CD14-positive monocyte (primary cell): ENCODE measurements around the gene VDAC1. TPM values are rescaled to one million over a fixed set of nuclear protein-coding genes. Genes with fewer than 3 reads are reported as not detected.

Experiments used
- DNase-seq, 3 donors: peaks; one replicate each; pipeline ENCODE4 v3.0.0-alpha.2; 2011 to 2022
- H2AFZ ChIP-seq: 2 replicates; pipeline ENCODE4 v1.6.0; 2012; ENCODE audit warnings: mild to moderate bottlenecking, low read depth, low read length, inconsistent platforms; ENCODE audit not compliant: insufficient read depth, poor library complexity, severe bottlenecking
- H3K27ac ChIP-seq, 2 donors: 1 replicate in 1 of 2; 2 replicates in 1 of 2; pipeline ENCODE4 v1.5.1; 2012 to 2013; ENCODE audit warnings: low read length in 2 of 2, control low read depth in 1 of 2, inconsistent platforms in 1 of 2, low read depth in 1 of 2, mild to moderate bottlenecking in 1 of 2
- H3K27me3 ChIP-seq, 2 donors: one replicate each; pipeline versions ENCODE4 v1.6.0 to v1.6.1; 2011 to 2013; ENCODE audit warnings: low read length in 2 of 2; ENCODE audit not compliant: control insufficient read depth in 2 of 2, insufficient read depth in 2 of 2
- H3K36me3 ChIP-seq, 2 donors: replicated peaks in 1 of 2; 1 replicate in 1 of 2; 2 replicates in 1 of 2; pipeline versions ENCODE4 v1.5.1 to v1.6.1; 2012 to 2013; ENCODE audit warnings: low read length in 2 of 2, control low read depth in 1 of 2, inconsistent platforms in 1 of 2, mild to moderate bottlenecking in 1 of 2; ENCODE audit not compliant: insufficient read depth in 2 of 2, control insufficient read depth in 1 of 2
- H3K4me1 ChIP-seq, 2 donors: 1 replicate in 1 of 2; 2 replicates in 1 of 2; pipeline versions ENCODE4 v1.5.1 to v1.6.1; 2012 to 2013; ENCODE audit warnings: low read length in 2 of 2, control low read depth in 1 of 2, inconsistent platforms in 1 of 2, mild to moderate bottlenecking in 1 of 2, moderate library complexity in 1 of 2; ENCODE audit not compliant: insufficient read depth in 2 of 2, control insufficient read depth in 1 of 2
- H3K4me2 ChIP-seq: replicated peaks from 2 replicates; pipeline ENCODE3; 2012; ENCODE audit warnings: low read length, moderate library complexity, mild to moderate bottlenecking; ENCODE audit not compliant: poor library complexity, severe bottlenecking; ENCODE audit errors: extremely low read depth
- H3K4me3 ChIP-seq, 3 experiments: fragments of 200-600 bp in 1 of 3; sonication (generic) in 1 of 3; replicated peaks in 1 of 3; 1 replicate in 2 of 3; 2 replicates in 1 of 3; pipeline ENCODE4 v1.5.1; 2011 to 2013; ENCODE audit warnings: low read length in 3 of 3, mild to moderate bottlenecking in 3 of 3, control low read depth in 2 of 3, low read depth in 2 of 3, inconsistent platforms in 1 of 3, moderate library complexity in 1 of 3
- H3K79me2 ChIP-seq: 2 replicates; pipeline ENCODE4 v1.6.0; 2012; ENCODE audit warnings: mild to moderate bottlenecking, control low read depth, inconsistent platforms, low read length, moderate library complexity; ENCODE audit not compliant: insufficient read depth
- H3K9ac ChIP-seq: 2 replicates; pipeline ENCODE4 v1.6.0; 2017; ENCODE audit warnings: low read length, mild to moderate bottlenecking; ENCODE audit not compliant: insufficient read depth, poor library complexity, severe bottlenecking
- H3K9me3 ChIP-seq, 2 donors: replicated peaks in 1 of 2; 1 replicate in 1 of 2; 2 replicates in 1 of 2; pipeline versions ENCODE4 v1.5.1 to v1.6.1; 2012 to 2013; ENCODE audit warnings: low read length in 2 of 2, control low read depth in 1 of 2; ENCODE audit not compliant: control insufficient read depth in 1 of 2, insufficient read depth in 1 of 2
- H4K20me1 ChIP-seq: 2 replicates; pipeline ENCODE4 v1.6.0; 2012; ENCODE audit warnings: mild to moderate bottlenecking, low read length, control low read depth, moderate library complexity; ENCODE audit not compliant: insufficient read depth
- H3K27ac Mint-ChIP-seq, 7 donors: one replicate each; pipeline ENCODE4 v1.8.0; 2020; ENCODE audit warnings: mild to moderate bottlenecking in 7 of 7, mixed read lengths in 7 of 7, moderate library complexity in 6 of 7, inconsistent platforms in 2 of 7
- H3K27me3 Mint-ChIP-seq, 3 donors: one replicate each; pipeline ENCODE4 v1.8.0; 2021 to 2022; ENCODE audit warnings: low read depth in 3 of 3, mild to moderate bottlenecking in 3 of 3, mixed read lengths in 3 of 3, moderate library complexity in 3 of 3, inconsistent platforms in 1 of 3
- H3K36me3 Mint-ChIP-seq, 2 donors: one replicate each; pipeline ENCODE4 v1.8.0; 2020; ENCODE audit warnings: mixed read lengths in 2 of 2, inconsistent platforms in 1 of 2, mild to moderate bottlenecking in 1 of 2
- H3K4me1 Mint-ChIP-seq: one replicate; pipeline ENCODE4 v1.8.0; 2020; ENCODE audit warnings: mild to moderate bottlenecking, mixed read lengths
- H3K4me3 Mint-ChIP-seq, 2 donors: one replicate each; pipeline ENCODE4 v1.8.0; 2020; ENCODE audit warnings: mild to moderate bottlenecking in 2 of 2, mixed read lengths in 2 of 2, moderate library complexity in 1 of 2
- H3K9me3 Mint-ChIP-seq, 7 donors: one replicate each; pipeline ENCODE4 v1.8.0; 2020 to 2022; ENCODE audit warnings: mixed read lengths in 7 of 7, mild to moderate bottlenecking in 6 of 7, moderate library complexity in 6 of 7, inconsistent platforms in 2 of 7
- WGBS: methylation state at CpG from one replicate; pipeline ENCODE4 v1.1.5; 2013; ENCODE audit warnings: missing lambda C conversion rate; ENCODE audit not compliant: insufficient coverage; 5-methylcytosine and 5-hydroxymethylcytosine counted together
- intact Hi-C, 2 donors: fragments of 100-400 bp; cut with micrococcal nuclease; formaldehyde crosslinking; loops; one replicate each; pipeline versions ENCODE4 v1.15.0 to v1.15.1; 2023
- polyA plus RNA-seq, 3 donors: library from polyadenylated mRNA; depleted of rRNA in 1 of 3; unstranded in 2 of 3; stranded (reverse) in 1 of 3; fragments of 300-500 nt in 2 of 3; fragments of >200 nt in 1 of 3; fragmentation: Illumina TruSeq in 2 of 3; gene quantifications; 1 replicate in 2 of 3; 2 replicates in 1 of 3; pipeline ENCODE4 v1.2.3, GENCODE V29; 2012 to 2021
- TF ChIP-seq, protein P1 (sequence below): fragments of 200-600 bp; IDR thresholded peaks from one replicate; pipeline ENCODE4 v1.8.0; 2022; ENCODE audit warnings: antibody characterized with exemption, mild to moderate bottlenecking

The VDAC1 gene
- polyA plus RNA-seq, 3 donors: 59.9 to 107 (median 84.4) TPM

DNA sequence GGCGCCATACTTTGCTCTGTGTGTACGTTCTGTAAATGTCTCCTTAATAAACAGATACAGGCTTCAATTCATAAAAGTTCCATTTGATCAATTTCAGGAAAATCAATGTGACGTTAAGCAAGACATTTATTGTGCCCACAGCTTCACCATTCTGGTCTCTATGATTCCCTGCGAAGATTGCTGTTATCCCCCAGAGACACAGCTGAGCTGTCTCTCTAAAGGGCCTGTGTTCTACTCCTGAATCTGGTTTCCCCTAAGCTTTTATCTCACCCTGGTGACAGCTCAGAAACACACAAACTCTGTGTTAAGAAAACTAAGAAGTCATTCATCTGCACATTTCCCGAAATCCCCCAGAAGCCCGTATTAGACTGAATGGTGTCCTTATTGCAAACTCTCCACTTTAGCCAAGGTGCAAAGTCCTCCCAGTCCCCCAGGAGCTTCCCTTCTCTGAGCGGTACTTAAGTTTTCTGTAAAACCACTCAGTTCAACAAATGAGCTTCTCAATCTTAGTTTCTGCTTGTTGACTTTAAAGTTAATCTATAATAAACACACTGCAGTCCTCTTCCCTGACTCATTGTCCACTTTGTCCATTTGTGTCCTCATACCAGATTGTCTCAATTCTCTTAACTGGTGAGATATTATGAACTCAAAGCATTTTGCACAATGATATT is 35.0 kb downstream of the VDAC1 start:
- Mint-ChIP-seq H3K36me3 (peaks cover 28 to 34% of the 10 kb centered on the region in 2 donors), H3K9me3 (no peaks in the 10 kb centered on the region), H3K27me3 (no peaks in the 10 kb centered on the region), H3K4me1 (peaks cover 23% of the 10 kb centered on the region), H3K4me3 (peak overlapping the region; percentile 97 to 98), H3K27ac (peak overlapping the region; percentile 37 to 99 (median 97))
- 99% methylated on average over 7 of the region's 7 CpGs for WGBS
- H2AFZ ChIP-seq: no peak overlapping the region
- H3K79me2 ChIP-seq: peaks cover 37% of the 10 kb centered on the region
- intact Hi-C loops: no loop called here
- peaks cover 18 to 38% of the 10 kb centered on the region in 2 donors for H3K36me3 ChIP-seq
- TF ChIP-seq, protein P1, sequence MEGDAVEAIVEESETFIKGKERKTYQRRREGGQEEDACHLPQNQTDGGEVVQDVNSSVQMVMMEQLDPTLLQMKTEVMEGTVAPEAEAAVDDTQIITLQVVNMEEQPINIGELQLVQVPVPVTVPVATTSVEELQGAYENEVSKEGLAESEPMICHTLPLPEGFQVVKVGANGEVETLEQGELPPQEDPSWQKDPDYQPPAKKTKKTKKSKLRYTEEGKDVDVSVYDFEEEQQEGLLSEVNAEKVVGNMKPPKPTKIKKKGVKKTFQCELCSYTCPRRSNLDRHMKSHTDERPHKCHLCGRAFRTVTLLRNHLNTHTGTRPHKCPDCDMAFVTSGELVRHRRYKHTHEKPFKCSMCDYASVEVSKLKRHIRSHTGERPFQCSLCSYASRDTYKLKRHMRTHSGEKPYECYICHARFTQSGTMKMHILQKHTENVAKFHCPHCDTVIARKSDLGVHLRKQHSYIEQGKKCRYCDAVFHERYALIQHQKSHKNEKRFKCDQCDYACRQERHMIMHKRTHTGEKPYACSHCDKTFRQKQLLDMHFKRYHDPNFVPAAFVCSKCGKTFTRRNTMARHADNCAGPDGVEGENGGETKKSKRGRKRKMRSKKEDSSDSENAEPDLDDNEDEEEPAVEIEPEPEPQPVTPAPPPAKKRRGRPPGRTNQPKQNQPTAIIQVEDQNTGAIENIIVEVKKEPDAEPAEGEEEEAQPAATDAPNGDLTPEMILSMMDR: no peak
- H3K27ac ChIP-seq: no peak overlapping the region
- DNase-seq: no peak
- H3K4me3 ChIP-seq: no peak overlapping the region
- H3K4me1 ChIP-seq: peaks cover 13 to 16% of the 10 kb centered on the region in 2 donors
- H3K9me3 ChIP-seq: no peaks in the 10 kb centered on the region
- no peaks in the 10 kb centered on the region for H3K27me3 ChIP-seq
- H3K4me2 ChIP-seq: no peak overlapping the region
- H3K9ac ChIP-seq: no peak overlapping the region
- peaks cover 5% of the 10 kb centered on the region for H4K20me1 ChIP-seq

DNA sequence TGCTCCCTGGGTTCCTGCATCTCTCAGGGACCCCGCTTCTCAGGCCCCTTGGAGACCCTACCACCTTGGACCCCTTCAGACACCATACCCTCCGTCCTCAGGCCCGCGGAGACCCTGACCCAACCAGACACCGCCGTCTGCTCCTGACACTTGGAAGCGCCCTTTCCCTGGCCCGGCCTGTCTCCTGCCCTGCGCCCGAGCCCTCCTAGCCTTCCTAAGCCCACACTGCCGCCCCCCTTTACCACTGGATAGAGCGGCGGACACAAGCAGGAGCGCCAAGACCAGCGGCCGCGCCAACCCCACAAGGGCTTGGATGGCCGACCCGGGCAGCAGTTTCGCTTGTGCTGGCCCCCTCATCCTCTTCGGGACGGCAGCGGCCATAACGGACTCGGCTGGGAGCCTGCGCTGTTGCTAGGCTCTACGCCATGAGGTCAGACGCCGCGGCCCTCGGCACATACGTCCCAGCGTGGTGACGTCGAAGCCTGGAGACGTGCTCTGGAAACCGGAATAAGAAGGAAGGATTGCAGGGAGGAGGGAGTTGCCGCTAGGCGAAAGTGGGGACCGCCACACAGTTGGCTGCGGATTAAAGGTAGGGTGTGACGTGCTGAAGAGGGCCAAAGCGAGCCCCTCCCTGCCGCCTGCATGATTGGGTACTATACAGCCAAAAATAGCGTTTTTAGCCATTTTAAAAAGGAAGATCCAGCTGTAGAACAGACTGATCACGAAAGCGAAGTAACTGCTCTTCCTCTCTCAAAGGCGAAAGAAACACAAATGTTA is 36.4 kb downstream of the VDAC1 start, which contains the start of gene C5orf15:
C5orf15 (minus strand) TSS at position 422 of the 777 bp plus-strand sequence; CDS start at position 381, 41 bp downstream.
- peaks cover 17 to 21% of the 10 kb centered on the region in 2 donors for H3K36me3 Mint-ChIP-seq
- H3K27me3 Mint-ChIP-seq: no peaks in the 10 kb centered on the region
- Histone ChIP-seq H3K79me2 (peaks cover 49% of the 10 kb centered on the region), H3K9ac (peak within 1 kb of the TSS; percentile 88), H3K36me3 (peaks cover 7 to 24% of the 10 kb centered on the region in 2 donors), H3K4me3 (peak within 1 kb of the TSS; percentile 74 to 90 (median 89)), H3K27me3 (no peaks in the 10 kb centered on the region), H3K9me3 (no peaks in the 10 kb centered on the region), H3K4me1 (peaks cover 13 to 16% of the 10 kb centered on the region in 2 donors), H3K4me2 (peak within 1 kb of the TSS; percentile 87), H3K27ac (peak within 1 kb of the TSS; percentile 76 to 91), H4K20me1 (peaks cover 18% of the 10 kb centered on the region), H2AFZ (peak within 1 kb of the TSS; percentile 96)
- H3K9me3 Mint-ChIP-seq: peaks cover 0 to 2% (median 0%) of the 10 kb centered on the region in 7 donors
- intact Hi-C loops: no loop called here
- peak; percentile 96 to 97 (median 96) for DNase-seq
- peak within 1 kb of the TSS; percentile 97 to 98 for H3K4me3 Mint-ChIP-seq
- under 1% methylated on average over 45 of the region's 48 CpGs for WGBS
- TF ChIP-seq, protein P1: no peak
- peaks cover 25% of the 10 kb centered on the region for H3K4me1 Mint-ChIP-seq
- peak within 1 kb of the TSS; percentile 96 to 99 (median 97) for H3K27ac Mint-ChIP-seq
